ENCODE measurements around the gene HEYL. TPM values are rescaled to one million over a fixed set of nuclear protein-coding genes. Genes with fewer than 3 reads are reported as not detected.
A peak's percentile ranks its signal among the peaks of the same experiment; 100 is the strongest.

Gene HEYL
- total RNA-seq, 1 experiment from 2014 or later = 8.8 TPM

DNA sequence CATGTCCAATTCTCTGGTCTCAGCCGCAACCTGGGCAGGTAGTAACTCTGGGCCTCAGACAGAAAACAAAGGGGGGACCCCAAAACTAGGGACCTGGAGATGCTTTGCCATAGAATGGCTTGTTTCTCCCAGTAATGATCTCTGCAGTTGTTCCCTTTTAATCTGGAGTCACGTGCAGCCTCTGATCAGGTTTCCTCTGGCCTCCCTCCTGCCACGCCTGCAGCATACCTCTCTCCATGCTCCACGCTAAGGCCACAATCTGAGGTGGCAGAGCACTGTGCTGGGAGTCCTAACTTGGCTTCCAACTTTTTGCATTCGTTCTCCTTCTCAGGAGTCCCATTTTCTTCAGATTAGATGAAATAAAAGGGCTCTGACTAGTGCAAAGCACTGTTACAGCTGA is 64.8 kb downstream of the HEYL start:
- no peaks in the 10 kb centered on the region for H3K9me3 ChIP-seq (ENCODE audit: control insufficient read depth in 1 of 2, insufficient read depth in 1 of 2, low read depth in 1 of 2, low read length in 2 of 2)
- no peaks in the 10 kb centered on the region for H3K27me3 ChIP-seq (ENCODE audit: insufficient read depth, low read length)
- H3K4me1 ChIP-seq (ENCODE audit: control insufficient read depth in 1 of 2, insufficient read depth in 2 of 2, low read length in 2 of 2) = peaks cover 11 to 23% of the 10 kb centered on the region in 2 experiments
- no peak overlapping the region for H2AFZ ChIP-seq (ENCODE audit: low read depth, low read length, poor library complexity, severe bottlenecking)
- H3K4me3 ChIP-seq (replicated peaks in 1 of 2; ENCODE audit: low read depth in 1 of 2, low read length in 2 of 2) = peak overlapping the region; percentile 78 to 87
- no TSS peak for BruUV-seq (replicated peaks)
- ChIA-PET POLR2A (interaction anchor here (0.9 kb wide), 1 partner anchor 18 kb away, joined by 3 read pairs; no protein-coding TSS in a partner anchor), CTCF (no interaction called here), RAD21 (ENCODE audit: low non-redundant PET in 1 of 2, low total read pairs in 2 of 2, uncharacterized antibody in 2 of 2, unreplicated experiment in 2 of 2) (no interaction called here)
- no peak for ATAC-seq
- peak overlapping the region; percentile 83 for H3K4me2 ChIP-seq (ENCODE audit: low read length)
- H3K27ac ChIP-seq (ENCODE audit: low read depth, low read length) = peak overlapping the region; percentile 79; the same call in 1 of the 2 replicates
- intact Hi-C loops (cut with micrococcal nuclease) = no loop called here
- H4K20me1 ChIP-seq (ENCODE audit: insufficient read depth) = peaks cover 45% of the 10 kb centered on the region; the same call in 1 of the 2 replicates
- H3K36me3 ChIP-seq (ENCODE audit: control insufficient read depth in 1 of 2, insufficient read depth in 2 of 2, low read length in 2 of 2) = peaks cover 47 to 58% of the 10 kb centered on the region in 2 experiments
- no peaks in the 10 kb centered on the region for H3K9me2 ChIP-seq (ENCODE audit: insufficient read depth)
- H3K79me2 ChIP-seq (ENCODE audit: insufficient read depth, low read length) = peaks cover 70% of the 10 kb centered on the region
- H3K9ac ChIP-seq (ENCODE audit: low read length) = peak overlapping the region; percentile 93
- DNase-seq (ENCODE audit: low read depth, low spot score) = no peak
- TF ChIP-seq CEBPB (IDR thresholded peaks at IDR 0.05; ENCODE audit: low read depth) (no peak), EGR1 (IDR thresholded peaks at IDR 0.05; ENCODE audit: low read depth) (no peak), SP1 (IDR thresholded peaks at IDR 0.05; ENCODE audit: low read depth) (no peak), RAD21 (IDR thresholded peaks at IDR 0.05; ENCODE audit: low read depth) (no peak), ELF1 (IDR thresholded peaks at IDR 0.05; ENCODE audit: borderline replicate concordance, low read depth) (no peak), CBX3 (IDR thresholded peaks at IDR 0.05; ENCODE audit: low read depth) (no peak), POLR2A (IDR thresholded peaks at IDR 0.05; ENCODE audit: borderline replicate concordance, extremely low read depth, insufficient read depth, insufficient read length) (no peak), FOSL1 (IDR thresholded peaks at IDR 0.05; ENCODE audit: low read depth) (no peak), YY1 (IDR thresholded peaks at IDR 0.05; ENCODE audit: extremely low read depth, insufficient replicate concordance, low read depth, low read length) (no peak), SIN3A (IDR thresholded peaks at IDR 0.05; ENCODE audit: low read depth) (no peak), EZH2phosphoT487 (IDR thresholded peaks at IDR 0.05; ENCODE audit: borderline replicate concordance) (no peak), SRF (IDR thresholded peaks at IDR 0.05; ENCODE audit: low read depth) (no peak), JUND (IDR thresholded peaks at IDR 0.05) (no peak)
- TF ChIP-seq, protein P1, sequence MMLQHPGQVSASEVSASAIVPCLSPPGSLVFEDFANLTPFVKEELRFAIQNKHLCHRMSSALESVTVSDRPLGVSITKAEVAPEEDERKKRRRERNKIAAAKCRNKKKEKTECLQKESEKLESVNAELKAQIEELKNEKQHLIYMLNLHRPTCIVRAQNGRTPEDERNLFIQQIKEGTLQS (IDR thresholded peaks at IDR 0.05) = no peak
- TF ChIP-seq, protein P2, sequence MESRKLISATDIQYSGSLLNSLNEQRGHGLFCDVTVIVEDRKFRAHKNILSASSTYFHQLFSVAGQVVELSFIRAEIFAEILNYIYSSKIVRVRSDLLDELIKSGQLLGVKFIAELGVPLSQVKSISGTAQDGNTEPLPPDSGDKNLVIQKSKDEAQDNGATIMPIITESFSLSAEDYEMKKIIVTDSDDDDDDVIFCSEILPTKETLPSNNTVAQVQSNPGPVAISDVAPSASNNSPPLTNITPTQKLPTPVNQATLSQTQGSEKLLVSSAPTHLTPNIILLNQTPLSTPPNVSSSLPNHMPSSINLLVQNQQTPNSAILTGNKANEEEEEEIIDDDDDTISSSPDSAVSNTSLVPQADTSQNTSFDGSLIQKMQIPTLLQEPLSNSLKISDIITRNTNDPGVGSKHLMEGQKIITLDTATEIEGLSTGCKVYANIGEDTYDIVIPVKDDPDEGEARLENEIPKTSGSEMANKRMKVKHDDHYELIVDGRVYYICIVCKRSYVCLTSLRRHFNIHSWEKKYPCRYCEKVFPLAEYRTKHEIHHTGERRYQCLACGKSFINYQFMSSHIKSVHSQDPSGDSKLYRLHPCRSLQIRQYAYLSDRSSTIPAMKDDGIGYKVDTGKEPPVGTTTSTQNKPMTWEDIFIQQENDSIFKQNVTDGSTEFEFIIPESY (IDR thresholded peaks at IDR 0.05; ENCODE audit: extremely low read depth, insufficient replicate concordance, low read length) = no peak
- TF ChIP-seq, protein P3, sequence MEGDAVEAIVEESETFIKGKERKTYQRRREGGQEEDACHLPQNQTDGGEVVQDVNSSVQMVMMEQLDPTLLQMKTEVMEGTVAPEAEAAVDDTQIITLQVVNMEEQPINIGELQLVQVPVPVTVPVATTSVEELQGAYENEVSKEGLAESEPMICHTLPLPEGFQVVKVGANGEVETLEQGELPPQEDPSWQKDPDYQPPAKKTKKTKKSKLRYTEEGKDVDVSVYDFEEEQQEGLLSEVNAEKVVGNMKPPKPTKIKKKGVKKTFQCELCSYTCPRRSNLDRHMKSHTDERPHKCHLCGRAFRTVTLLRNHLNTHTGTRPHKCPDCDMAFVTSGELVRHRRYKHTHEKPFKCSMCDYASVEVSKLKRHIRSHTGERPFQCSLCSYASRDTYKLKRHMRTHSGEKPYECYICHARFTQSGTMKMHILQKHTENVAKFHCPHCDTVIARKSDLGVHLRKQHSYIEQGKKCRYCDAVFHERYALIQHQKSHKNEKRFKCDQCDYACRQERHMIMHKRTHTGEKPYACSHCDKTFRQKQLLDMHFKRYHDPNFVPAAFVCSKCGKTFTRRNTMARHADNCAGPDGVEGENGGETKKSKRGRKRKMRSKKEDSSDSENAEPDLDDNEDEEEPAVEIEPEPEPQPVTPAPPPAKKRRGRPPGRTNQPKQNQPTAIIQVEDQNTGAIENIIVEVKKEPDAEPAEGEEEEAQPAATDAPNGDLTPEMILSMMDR (IDR thresholded peaks at IDR 0.05 in 2 of 3, conservative IDR thresholded peaks at IDR 0.05 in 1 of 3; ENCODE audit: borderline replicate concordance in 1 of 3, insufficient read depth in 1 of 3, low read depth in 2 of 3, low read length in 2 of 3) = no peak
- TF ChIP-seq, protein P4, sequence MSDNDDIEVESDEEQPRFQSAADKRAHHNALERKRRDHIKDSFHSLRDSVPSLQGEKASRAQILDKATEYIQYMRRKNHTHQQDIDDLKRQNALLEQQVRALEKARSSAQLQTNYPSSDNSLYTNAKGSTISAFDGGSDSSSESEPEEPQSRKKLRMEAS (IDR thresholded peaks at IDR 0.05) = no peak

Measured in HCT116 (cell line).